Measurements from ENCODE around the gene WDSUB1. TPM values are rescaled to one million over a fixed set of nuclear protein-coding genes. Genes with fewer than 3 reads are reported as not detected.

The WDSUB1 gene
- total RNA-seq, 1 experiment from 2014 or later, result 16.5 TPM

DNA sequence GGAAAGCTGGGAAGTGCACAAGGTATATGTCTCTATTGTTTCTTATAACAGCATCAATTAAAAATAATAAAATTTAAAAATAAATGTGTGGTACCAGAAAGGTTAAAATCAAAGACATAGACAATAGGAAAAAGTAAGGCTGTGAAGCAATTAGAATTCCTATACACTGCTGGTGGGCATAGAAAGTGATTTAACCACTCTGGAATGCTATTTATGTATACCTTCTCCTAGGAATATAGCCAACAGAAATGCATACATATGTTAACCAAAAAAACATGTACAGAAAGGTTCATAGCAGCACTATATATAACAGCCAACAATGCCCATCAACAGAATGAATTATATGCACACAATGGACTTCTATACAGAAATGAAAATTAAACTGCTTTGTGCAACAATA lies 43.0 kb downstream of the WDSUB1 start:
- BruUV-seq (replicated peaks), result no TSS peak
- Mint-ChIP-seq H3K4me3 (ENCODE audit: unreplicated experiment) (no peak overlapping the region), H3K9me3 (ENCODE audit: unreplicated experiment) (peaks cover 18% of the 10 kb centered on the region), H3K27ac (ENCODE audit: unreplicated experiment) (no peak overlapping the region), H3K36me3 (ENCODE audit: insufficient read depth, unreplicated experiment) (peaks cover 74% of the 10 kb centered on the region), H3K27me3 (ENCODE audit: insufficient read depth, unreplicated experiment) (no peaks in the 10 kb centered on the region), H3K4me1 (ENCODE audit: low read depth, unreplicated experiment) (peaks cover 14% of the 10 kb centered on the region)
- no peak overlapping the region for H3K4me3 ChIP-seq (ENCODE audit: low read depth, low read length)
- CTCF ChIA-PET, result no interaction called here
- intact Hi-C loops (cut with micrococcal nuclease; ENCODE audit: unreplicated experiment), result loop anchor here (2.0 kb wide), 1 partner anchor 33 kb away; no protein-coding TSS in a partner anchor
- no peak for DNase-seq
- peaks cover 9% of the 10 kb centered on the region for H3K4me1 ChIP-seq
- H3K27me3 ChIP-seq (replicated peaks; ENCODE audit: control insufficient read depth, insufficient read depth, low read length), result no peaks in the 10 kb centered on the region
- peaks cover 4% of the 10 kb centered on the region; the same call in 1 of the 2 replicates for H3K36me3 ChIP-seq (ENCODE audit: control insufficient read depth, insufficient read depth, low read length)
- POLR2A ChIA-PET, result no interaction called here
- H3K9me3 ChIP-seq, result 0 out of 2 replicates have a peak, but pooled peaks cover 2% of the 10 kb centered on the region
- TF ChIP-seq, protein P1, sequence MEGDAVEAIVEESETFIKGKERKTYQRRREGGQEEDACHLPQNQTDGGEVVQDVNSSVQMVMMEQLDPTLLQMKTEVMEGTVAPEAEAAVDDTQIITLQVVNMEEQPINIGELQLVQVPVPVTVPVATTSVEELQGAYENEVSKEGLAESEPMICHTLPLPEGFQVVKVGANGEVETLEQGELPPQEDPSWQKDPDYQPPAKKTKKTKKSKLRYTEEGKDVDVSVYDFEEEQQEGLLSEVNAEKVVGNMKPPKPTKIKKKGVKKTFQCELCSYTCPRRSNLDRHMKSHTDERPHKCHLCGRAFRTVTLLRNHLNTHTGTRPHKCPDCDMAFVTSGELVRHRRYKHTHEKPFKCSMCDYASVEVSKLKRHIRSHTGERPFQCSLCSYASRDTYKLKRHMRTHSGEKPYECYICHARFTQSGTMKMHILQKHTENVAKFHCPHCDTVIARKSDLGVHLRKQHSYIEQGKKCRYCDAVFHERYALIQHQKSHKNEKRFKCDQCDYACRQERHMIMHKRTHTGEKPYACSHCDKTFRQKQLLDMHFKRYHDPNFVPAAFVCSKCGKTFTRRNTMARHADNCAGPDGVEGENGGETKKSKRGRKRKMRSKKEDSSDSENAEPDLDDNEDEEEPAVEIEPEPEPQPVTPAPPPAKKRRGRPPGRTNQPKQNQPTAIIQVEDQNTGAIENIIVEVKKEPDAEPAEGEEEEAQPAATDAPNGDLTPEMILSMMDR (IDR thresholded peaks at IDR 0.05; ENCODE audit: insufficient read depth in 1 of 2, low read depth in 1 of 2, low read length in 1 of 2, severe bottlenecking in 1 of 2, unreplicated experiment in 1 of 2), result no peak

DNA sequence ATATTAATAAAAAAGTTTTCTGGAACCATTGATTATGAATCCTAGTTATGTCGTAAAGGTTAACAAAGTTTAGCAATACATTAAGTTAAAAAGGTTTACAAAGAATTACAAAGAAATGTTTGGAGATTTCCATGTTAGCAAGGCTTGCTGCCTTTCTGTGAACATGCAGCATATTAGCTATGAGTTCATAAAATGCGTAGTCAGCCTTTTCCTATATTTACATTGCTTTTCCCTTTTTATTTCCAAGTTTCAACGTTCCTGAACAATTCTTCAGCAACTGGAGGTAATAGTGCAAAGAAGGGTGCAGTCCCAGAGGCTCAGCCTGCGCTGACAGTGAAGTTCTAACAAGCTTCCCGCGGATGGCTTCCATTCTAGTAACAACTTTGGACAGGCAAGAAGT lies 51.6 kb downstream of the WDSUB1 start:
- peaks cover 63% of the 10 kb centered on the region for H3K36me3 Mint-ChIP-seq (ENCODE audit: insufficient read depth, unreplicated experiment)
- H3K27ac Mint-ChIP-seq (ENCODE audit: unreplicated experiment), result no peak overlapping the region
- no peaks in the 10 kb centered on the region for H3K27me3 Mint-ChIP-seq (ENCODE audit: insufficient read depth, unreplicated experiment)
- H3K9me3 Mint-ChIP-seq (ENCODE audit: unreplicated experiment), result no peaks in the 10 kb centered on the region
- no peaks in the 10 kb centered on the region for H3K9me3 ChIP-seq
- no peak overlapping the region for H3K4me3 ChIP-seq (ENCODE audit: low read depth, low read length)
- TF ChIP-seq, protein P1 (IDR thresholded peaks at IDR 0.05; ENCODE audit: insufficient read depth in 1 of 2, low read depth in 1 of 2, low read length in 1 of 2, severe bottlenecking in 1 of 2, unreplicated experiment in 1 of 2), result no peak
- DNase-seq, result no peak
- H3K4me1 ChIP-seq, result no peaks in the 10 kb centered on the region
- H3K27me3 ChIP-seq (replicated peaks; ENCODE audit: control insufficient read depth, insufficient read depth, low read length), result no peaks in the 10 kb centered on the region
- no peak overlapping the region for H3K4me3 Mint-ChIP-seq (ENCODE audit: unreplicated experiment)
- POLR2A ChIA-PET, result no interaction called here
- intact Hi-C loops (cut with micrococcal nuclease; ENCODE audit: unreplicated experiment), result no loop called here
- H3K36me3 ChIP-seq (ENCODE audit: control insufficient read depth, insufficient read depth, low read length), result 0 out of 2 replicates have a peak, but pooled peaks cover 2% of the 10 kb centered on the region
- H3K4me1 Mint-ChIP-seq (ENCODE audit: low read depth, unreplicated experiment), result no peaks in the 10 kb centered on the region
- BruUV-seq (replicated peaks), result no TSS peak
- CTCF ChIA-PET, result interaction anchor here (0.6 kb wide), 1 partner anchor 494 kb away, joined by 5 read pairs; no protein-coding TSS in a partner anchor

DNA sequence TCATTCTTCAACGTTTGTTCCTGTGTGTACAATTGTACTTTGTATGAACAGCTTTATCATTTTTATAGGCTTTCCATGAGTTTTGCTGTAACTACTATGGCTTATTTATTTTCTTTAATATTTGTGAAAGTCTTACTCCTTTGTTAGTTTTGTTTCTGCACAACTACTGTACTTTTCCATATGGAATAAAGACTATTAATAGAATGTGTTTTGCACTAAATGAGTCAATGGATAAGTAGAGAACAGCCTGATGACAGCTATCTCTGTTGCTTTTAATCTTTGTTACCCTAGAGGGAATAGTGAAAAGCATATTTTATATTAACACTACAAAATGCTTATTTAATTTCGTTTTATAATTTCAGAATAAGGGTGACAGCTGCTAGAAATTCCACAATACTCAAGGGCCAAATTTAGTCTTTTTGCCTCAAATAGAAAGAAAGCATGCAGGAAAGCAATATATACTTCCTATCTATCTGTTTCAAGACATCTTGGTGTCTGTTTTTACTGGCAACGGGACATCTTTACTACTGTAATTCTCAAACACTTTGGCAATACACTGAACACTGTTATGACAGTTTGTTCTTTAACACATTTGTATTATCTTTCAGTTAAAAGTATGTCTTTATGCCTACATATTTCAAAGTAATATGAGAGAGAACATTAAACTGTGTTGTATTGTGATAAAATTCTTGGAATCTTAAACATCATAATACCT lies 53.9 kb downstream of the WDSUB1 start:
- H3K4me1 Mint-ChIP-seq (ENCODE audit: low read depth, unreplicated experiment), result no peaks in the 10 kb centered on the region
- Histone ChIP-seq H3K27me3 (replicated peaks; ENCODE audit: control insufficient read depth, insufficient read depth, low read length) (no peaks in the 10 kb centered on the region), H3K4me1 (no peaks in the 10 kb centered on the region), H3K9me3 (no peaks in the 10 kb centered on the region), H3K36me3 (ENCODE audit: control insufficient read depth, insufficient read depth, low read length) (peaks cover 3% of the 10 kb centered on the region; the same call in 1 of the 2 replicates), H3K4me3 (ENCODE audit: low read depth, low read length) (no peak overlapping the region)
- no peak overlapping the region for H3K4me3 Mint-ChIP-seq (ENCODE audit: unreplicated experiment)
- ChIA-PET POLR2A (no interaction called here), CTCF (no interaction called here)
- H3K9me3 Mint-ChIP-seq (ENCODE audit: unreplicated experiment), result no peaks in the 10 kb centered on the region
- TF ChIP-seq, protein P1 (IDR thresholded peaks at IDR 0.05; ENCODE audit: insufficient read depth in 1 of 2, low read depth in 1 of 2, low read length in 1 of 2, severe bottlenecking in 1 of 2, unreplicated experiment in 1 of 2), result no peak
- H3K36me3 Mint-ChIP-seq (ENCODE audit: insufficient read depth, unreplicated experiment), result peaks cover 64% of the 10 kb centered on the region
- no peak overlapping the region for H3K27ac Mint-ChIP-seq (ENCODE audit: unreplicated experiment)
- intact Hi-C loops (cut with micrococcal nuclease; ENCODE audit: unreplicated experiment), result no loop called here
- no peaks in the 10 kb centered on the region for H3K27me3 Mint-ChIP-seq (ENCODE audit: insufficient read depth, unreplicated experiment)
- no TSS peak for BruUV-seq (replicated peaks)
- no peak for DNase-seq

Data from Caco-2 (cell line).